ENCODE measurements around the gene ZNF132. TPM values are rescaled to one million over a fixed set of nuclear protein-coding genes. Genes with fewer than 3 reads are reported as not detected.
"Not testable (repeated sequence)": the region's sequence is repeated elsewhere in the genome, so short reads cannot be mapped to it uniquely, and the experiment has no call there.

The ZNF132 gene
- total RNA-seq, 1 donor from 2014 or later, result 3.6 TPM

DNA sequence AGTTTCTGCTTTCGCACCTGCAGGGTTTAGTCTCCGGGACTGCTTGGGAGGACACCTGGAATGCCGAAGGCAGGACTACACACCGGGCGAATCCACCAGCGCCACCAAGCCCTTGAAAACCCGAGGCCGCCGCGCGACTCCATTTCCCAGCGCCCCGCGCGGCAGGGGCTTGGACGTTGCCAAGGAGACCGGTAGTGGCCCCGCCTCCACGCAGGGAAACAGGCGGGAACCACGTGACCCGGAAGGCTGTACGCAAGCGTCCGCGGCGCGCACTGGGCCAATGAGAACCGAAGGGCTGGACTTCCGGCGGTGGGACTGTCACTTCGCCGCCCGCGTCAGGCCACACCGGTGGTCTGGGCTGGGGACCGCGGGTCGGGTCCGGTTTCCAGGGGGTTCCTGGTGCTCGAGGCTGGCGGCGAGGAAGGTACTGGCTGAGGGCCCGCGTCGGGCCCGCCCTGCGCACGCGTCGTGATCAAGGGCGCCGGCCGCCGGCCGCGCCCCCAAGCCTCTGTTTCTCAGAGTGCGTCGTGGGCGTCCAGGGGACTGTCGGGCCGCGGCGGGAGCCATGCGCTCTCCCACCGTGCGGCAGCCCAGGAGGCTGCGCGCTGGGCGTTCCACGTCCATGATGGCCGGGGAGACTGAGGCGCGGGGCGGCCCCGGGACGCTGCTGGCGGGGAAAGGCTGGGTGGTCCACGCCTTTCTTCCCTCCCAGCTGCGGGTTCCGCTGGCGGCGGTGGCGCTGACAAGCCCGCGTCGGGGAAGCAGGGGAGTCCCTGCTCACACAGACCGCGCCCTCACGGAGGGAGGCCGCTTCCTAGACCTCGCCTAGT lies 27.0 kb upstream of the ZNF132 start, which contains the start of gene ZNF324:
ZNF324 (plus strand) TSS at position 321 of the 830 bp plus-strand sequence. CDS start 2,106 bp downstream, outside the sequence.
- peak; percentile 95 for DNase-seq

DNA sequence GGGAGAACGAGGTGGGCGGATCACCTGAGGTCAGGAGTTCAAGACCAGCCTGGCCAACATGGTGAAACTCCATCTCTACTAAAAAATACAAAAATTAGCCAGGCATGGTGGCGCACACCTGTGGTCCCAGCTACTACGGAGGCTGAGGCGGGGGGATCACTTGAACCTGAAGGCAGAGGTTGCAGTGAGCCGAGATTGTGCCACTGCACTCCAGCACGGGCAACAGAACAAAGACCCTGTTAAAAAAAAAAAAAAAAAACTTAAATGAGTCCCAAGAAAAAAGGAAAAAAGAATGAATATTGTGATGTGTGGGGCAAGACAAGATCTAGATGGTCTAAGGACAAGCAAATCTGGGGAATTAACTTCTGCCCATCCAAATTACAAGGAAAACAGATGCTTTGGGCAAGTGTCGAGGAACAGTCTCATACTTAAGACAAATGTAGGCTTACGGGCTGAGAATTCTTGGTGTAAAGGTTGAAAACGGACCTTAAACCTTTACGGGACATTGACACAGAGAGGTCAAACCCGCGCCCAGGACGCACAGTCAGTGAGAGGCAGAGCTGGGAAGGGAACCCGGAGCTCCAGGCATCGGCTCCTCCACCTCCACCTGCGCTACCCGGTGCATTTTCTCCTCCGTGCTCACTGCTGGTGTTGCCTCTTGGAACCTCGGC lies 26.3 kb upstream of the ZNF132 start:
- no peak for DNase-seq

GRCh38 chr19:58460039-58460438 lies 20.1 kb upstream of the ZNF132 start:
- no peak for DNase-seq

GRCh38 chr19:58456111-58456510 lies 16.2 kb upstream of the ZNF132 start:
- DNase-seq, result no peak

GRCh38 chr19:58455306-58455705 lies 15.4 kb upstream of the ZNF132 start:
- no peak for DNase-seq

DNA sequence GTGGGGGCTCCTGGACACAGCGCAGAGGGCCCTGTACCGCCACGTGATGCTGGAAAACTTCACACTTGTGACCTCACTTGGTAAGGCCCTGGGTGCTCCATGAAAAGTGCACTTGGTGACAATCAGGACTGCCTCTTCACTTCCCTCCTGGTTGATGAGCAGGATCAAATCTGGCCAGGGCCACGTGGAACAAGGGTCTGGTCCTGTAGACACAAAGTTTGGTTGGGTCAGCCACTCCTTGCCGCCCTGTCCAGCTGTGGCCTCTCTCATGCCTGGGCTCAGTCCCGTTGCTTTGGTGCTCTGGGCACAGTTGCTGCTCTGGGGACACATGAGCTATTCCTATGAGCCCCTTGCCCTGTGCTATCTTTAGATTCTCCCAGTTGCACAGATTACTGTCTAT lies 13.8 kb upstream of the ZNF132 start:
- DNase-seq, result no peak

GRCh38 chr19:58451358-58452101 lies 11.6 kb upstream of the ZNF132 start, which contains the start of gene ZNF324B:
Gene ZNF324B, plus strand, starts transcription at chr19:58451622. Its CDS starts 2,080 bp downstream, at chr19:58453702.
- DNase-seq, result peak; percentile 96

DNA sequence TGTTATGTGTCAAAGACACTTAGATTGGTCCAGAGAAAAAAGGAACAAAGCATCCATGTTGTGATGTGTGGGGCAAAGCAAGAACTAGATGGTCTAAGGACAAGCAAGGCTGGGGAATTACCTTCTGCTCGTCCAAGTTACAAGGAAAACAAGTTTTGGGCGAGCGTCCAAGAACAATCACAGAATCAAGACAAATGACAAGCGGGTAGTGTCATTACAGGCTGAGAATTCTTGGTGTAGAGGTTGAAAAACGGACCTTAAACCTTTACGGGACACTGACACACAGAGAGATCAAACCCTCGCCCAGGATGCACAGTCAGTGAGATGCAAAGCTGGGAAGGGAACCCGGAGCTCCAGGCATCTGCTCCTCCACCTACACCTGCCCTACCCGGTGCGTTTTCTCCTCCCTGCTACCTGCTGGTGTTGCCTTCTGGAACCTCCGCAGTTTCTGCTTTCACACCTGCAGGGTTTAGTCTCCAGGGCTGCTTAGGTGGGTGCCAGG lies 11.0 kb upstream of the ZNF132 start:
- no peak for DNase-seq

DNA sequence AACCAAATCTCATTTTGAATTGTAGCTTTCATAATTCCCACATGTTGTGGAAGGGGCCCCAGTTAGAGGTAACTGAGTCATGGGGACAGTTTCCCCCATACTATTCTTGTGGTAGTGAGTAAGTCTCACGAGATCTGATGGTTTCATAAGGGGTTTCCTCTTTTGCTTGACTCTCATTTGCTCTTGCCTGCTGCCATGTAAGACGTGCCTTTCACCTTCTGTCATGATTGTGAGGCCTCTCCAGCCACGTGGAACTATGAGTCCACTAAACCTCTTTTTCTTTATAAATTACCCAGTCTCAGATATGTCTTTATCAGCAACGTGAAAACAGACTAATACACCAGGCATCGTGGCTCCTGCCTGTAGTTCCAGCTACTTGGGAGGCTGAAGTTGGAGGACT lies 10.0 kb upstream of the ZNF132 start:
- not testable (repeated sequence) for DNase-seq

- DNase-seq, result not testable (repeated sequence)
Measured at GRCh38 chr19:58448860-58449259, 8.9 kb upstream of the ZNF132 start.

DNA sequence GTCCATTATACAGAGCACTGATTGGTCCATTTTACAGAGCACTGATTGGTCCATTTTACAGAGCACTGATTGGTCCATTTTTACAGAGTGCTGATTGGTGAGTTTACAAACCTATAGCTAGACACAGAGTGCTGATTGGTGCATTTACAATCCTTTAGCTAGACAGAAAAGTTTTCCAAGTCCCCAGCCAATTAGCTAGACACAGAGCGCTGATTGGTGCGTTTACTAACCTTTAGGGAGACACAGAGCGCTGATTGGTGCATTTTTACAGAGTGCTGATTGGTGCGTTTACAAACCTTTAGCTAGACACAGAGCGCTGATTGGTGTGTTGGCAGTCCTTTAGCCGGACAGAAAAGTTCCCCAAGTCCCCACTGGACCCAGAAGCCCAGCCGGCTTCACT lies 3.0 kb upstream of the ZNF132 start:
- DNase-seq, result not testable (repeated sequence)

- DNase-seq, result no peak
Measured at GRCh38 chr19:58440556-58440955, 603 bp upstream of the ZNF132 start.

DNA sequence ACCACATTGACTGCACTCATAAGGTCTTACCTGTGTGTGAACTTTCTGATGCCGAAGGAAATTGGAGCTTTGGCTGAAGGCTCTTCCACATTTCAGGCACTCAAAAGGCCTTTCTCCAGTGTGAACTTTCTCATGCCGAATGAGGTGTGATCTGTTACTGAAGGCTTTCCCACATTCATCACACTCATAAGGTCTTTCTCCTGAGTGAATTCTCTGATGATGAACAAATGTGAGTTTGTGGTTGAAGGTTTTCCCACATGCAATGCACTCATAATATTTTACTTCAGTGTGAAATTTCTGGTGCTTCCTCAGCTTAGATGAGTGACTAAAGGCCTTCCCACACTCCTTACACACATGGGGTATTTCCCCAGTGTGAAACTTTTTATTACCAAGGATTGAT lies 5.7 kb downstream of the ZNF132 start:
- no peak for DNase-seq

GRCh38 chr19:58429745-58430144 lies 10.2 kb downstream of the ZNF132 start:
- DNase-seq, result no peak

- DNase-seq, result no peak
Measured at GRCh38 chr19:58428617-58429016, 11.3 kb downstream of the ZNF132 start.

DNA sequence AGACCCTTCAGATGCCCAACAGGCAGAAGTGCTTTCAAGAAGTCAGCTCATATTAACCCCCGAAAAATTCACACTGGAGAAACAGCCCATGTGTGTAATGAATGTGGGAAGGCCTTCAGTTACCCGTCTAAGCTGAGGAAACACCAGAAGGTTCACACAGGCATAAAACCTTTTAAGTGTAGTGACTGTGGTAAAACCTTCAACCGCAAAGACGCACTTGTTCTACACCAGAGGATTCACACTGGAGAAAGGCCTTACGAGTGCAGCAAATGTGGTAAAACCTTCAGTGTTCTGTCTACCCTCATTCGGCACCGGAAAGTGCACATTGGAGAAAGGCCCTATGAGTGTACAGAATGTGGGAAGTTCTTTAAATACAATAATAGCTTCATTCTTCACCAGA lies 22.9 kb downstream of the ZNF132 start:
- DNase-seq, result no peak

GRCh38 chr19:58416604-58417003 lies 23.3 kb downstream of the ZNF132 start:
- no peak for DNase-seq

DNA sequence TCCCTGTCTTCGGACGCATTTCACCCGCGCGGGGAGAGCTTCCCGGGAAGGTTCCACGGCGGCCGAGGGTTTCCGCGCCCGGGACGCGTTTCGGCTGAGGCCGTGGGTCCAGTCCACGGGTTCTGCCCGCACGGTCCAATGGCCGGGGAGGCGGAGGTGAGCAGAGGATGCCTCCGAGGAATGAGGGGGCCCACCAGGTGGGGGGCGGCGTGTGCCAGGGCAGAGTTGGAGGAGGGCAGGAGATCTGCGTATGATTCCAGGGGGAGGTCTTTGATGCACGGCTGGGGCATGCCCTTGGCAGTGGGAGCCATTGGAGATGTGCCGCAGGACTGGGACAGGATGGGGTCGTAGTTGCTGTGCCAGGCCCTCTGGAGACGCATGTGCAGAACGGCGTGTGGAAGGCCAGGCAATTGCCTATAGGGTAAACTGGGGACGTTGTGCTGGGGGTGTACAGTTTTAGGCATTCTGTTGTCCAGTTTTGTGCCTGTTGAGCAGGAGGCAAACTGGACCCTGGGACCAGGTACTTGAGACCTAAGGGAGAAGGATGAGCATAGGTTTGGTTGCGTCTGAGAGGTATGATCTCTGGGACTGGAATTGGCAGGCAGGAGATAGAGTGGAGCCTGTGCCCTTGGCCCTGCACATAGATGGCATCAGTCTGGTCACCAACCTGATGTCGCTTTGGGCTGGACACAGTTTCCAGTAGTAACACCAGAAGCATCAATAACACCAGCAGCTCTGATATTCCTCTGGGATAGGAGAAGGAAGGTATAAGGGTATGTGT lies 30.8 kb downstream of the ZNF132 start:
- no peak for DNase-seq

- DNase-seq, result peak; percentile 96
Measured at GRCh38 chr19:58408152-58409009, 31.6 kb downstream of the ZNF132 start, which contains the start of gene ZNF584. Gene ZNF584, plus strand, starts transcription at chr19:58408649. Its CDS starts 499 bp downstream, at chr19:58409148.

DNA sequence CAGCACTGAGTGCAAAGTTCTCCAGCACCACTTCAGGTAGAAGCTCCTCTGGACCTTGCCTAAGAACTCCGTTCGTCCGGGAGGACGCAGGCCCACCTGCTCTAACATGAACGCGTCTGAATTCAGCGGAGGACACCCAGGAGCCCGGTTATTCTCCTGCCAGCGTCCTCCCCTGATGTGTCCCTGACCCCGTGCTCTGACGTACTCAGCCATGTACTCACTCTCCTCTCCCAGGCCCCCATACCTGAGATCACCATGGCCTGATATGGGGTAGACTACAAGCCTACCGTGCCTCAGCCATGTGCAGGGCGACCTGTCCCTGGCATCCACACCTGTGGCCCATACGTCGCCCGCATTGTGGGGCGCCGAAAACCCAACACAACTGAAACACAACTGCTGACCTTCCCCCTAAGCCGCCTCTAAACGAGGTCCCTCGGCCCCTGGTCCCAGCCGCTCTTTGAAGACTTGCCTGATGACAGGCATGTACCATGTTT lies 32.2 kb downstream of the ZNF132 start:
- no peak for DNase-seq

All from skin of body (tissue), 2 donors.